Naive thymus-derived CD8-positive, alpha-beta T cell (primary cell): ENCODE measurements around the gene CHSY3. TPM values are rescaled to one million over a fixed set of nuclear protein-coding genes. Genes with fewer than 3 reads are reported as not detected.

Experiments used
- ATAC-seq, 2 donors: fragments of 150-1000 bp; cut with Tn5 transposase in 1 of 2; sonication (Bioruptor Pico), chemical (Tn5 transposase) in 1 of 2; 1 replicate in 1 of 2; 2 replicates in 1 of 2; pipeline ENCODE4 v1.10.0; 2021; ENCODE audit warnings: mild to moderate bottlenecking in 2 of 2, moderate library complexity in 2 of 2
- POLR2A ChIA-PET: fragments of 350-600 bp; sonication (Branson Sonifier 250); formaldehyde crosslinking; loops from one replicate; lab custom pipeline; 2021; ENCODE audit warnings: antibody characterized with exemption; lab: Charles Lee
- DNase-seq, 10 donors: peaks; one replicate each; pipeline versions ENCODE4 v3.0.0 to v3.0.0-alpha.2; 2020 to 2022
- H3K27ac Mint-ChIP-seq, 10 donors: one replicate each; pipeline ENCODE4 v1.8.0; 2020 to 2022; ENCODE audit warnings: mild to moderate bottlenecking in 10 of 10, mixed read lengths in 10 of 10, moderate library complexity in 4 of 10, inconsistent platforms in 1 of 10
- H3K27me3 Mint-ChIP-seq, 5 donors: one replicate each; pipeline ENCODE4 v1.8.0; 2021 to 2022; ENCODE audit warnings: mixed read lengths in 5 of 5
- H3K36me3 Mint-ChIP-seq, 3 donors: one replicate each; pipeline ENCODE4 v1.8.0; 2020 to 2022; ENCODE audit warnings: mixed read lengths in 3 of 3, mild to moderate bottlenecking in 2 of 3, inconsistent platforms in 1 of 3
- H3K4me1 Mint-ChIP-seq, 4 donors: one replicate each; pipeline ENCODE4 v1.8.0; 2021 to 2022; ENCODE audit warnings: mixed read lengths in 4 of 4
- H3K4me3 Mint-ChIP-seq, 10 donors: one replicate each; pipeline ENCODE4 v1.8.0; 2020 to 2022; ENCODE audit warnings: mild to moderate bottlenecking in 10 of 10, mixed read lengths in 10 of 10, moderate library complexity in 6 of 10, inconsistent platforms in 1 of 10
- H3K9me3 Mint-ChIP-seq, 9 donors: one replicate each; pipeline ENCODE4 v1.8.0; 2020 to 2022; ENCODE audit warnings: mixed read lengths in 9 of 9, mild to moderate bottlenecking in 3 of 9, inconsistent platforms in 1 of 9, moderate library complexity in 1 of 9
- polyA plus RNA-seq, 3 donors: library from polyadenylated mRNA; unstranded; fragments of 300-500 nt; fragmentation: Illumina TruSeq; gene quantifications; one replicate each; pipeline ENCODE4 v1.2.3, GENCODE V29; 2021
- total RNA-seq, 8 experiments: library from RNA in 2 of 8; stranded (reverse) in 2 of 8; gene quantifications; one replicate each; pipeline ENCODE4 v1.2.3 and lab custom pipeline; 2021 to 2026

CHSY3 gene
- total and polyA plus RNA-seq, 5 experiments from 2014 or later, result 0.31 TPM; not detected in 4

- no peak for ATAC-seq
- H3K4me3 Mint-ChIP-seq, result no peak overlapping the region
- DNase-seq, result no peak
- POLR2A ChIA-PET, result no interaction called here
- peaks cover 0 to 4% (median 3%) of the 10 kb centered on the region in 9 donors for H3K9me3 Mint-ChIP-seq
- no peak overlapping the region for H3K27ac Mint-ChIP-seq
- peaks cover 0 to 7% (median 0%) of the 10 kb centered on the region in 5 donors for H3K27me3 Mint-ChIP-seq
- H3K4me1 Mint-ChIP-seq, result no peaks in the 10 kb centered on the region
- H3K36me3 Mint-ChIP-seq, result no peaks in the 10 kb centered on the region
These were observed 323.4 kb downstream of the CHSY3 start for GRCh38 chr5:130227699-130228098.

- POLR2A ChIA-PET, result no interaction called here
- Mint-ChIP-seq H3K27me3 (peaks cover 0 to 7% (median 5%) of the 10 kb centered on the region in 5 donors), H3K9me3 (peaks cover 0 to 14% (median 5%) of the 10 kb centered on the region in 9 donors), H3K36me3 (peaks cover 0 to 6% (median 0%) of the 10 kb centered on the region in 3 donors), H3K4me1 (no peaks in the 10 kb centered on the region), H3K27ac (no peak overlapping the region), H3K4me3 (no peak overlapping the region)
- ATAC-seq (no peak), DNase-seq (no peak)
These were observed 327.5 kb downstream of the CHSY3 start for GRCh38 chr5:130231786-130232185.

- POLR2A ChIA-PET, result no interaction called here
- Mint-ChIP-seq H3K27ac (no peak overlapping the region), H3K4me3 (no peak overlapping the region)
These were observed 330.6 kb downstream of the CHSY3 start for GRCh38 chr5:130234816-130235215.

More at GRCh38 chr5:130234816-130235215, 330.6 kb downstream of the CHSY3 start:
- peaks cover 0 to 14% (median 2%) of the 10 kb centered on the region in 9 donors for H3K9me3 Mint-ChIP-seq
- no peak for ATAC-seq
- H3K27me3 Mint-ChIP-seq, result peaks cover 0 to 7% (median 5%) of the 10 kb centered on the region in 5 donors
- H3K36me3 Mint-ChIP-seq, result peaks cover 0 to 6% (median 0%) of the 10 kb centered on the region in 3 donors
- no peak for DNase-seq
- H3K4me1 Mint-ChIP-seq, result no peaks in the 10 kb centered on the region

Other genes starting within 250 kb of the CHSY3 start
- not detected for gene MINAR2, start 156.4 kb upstream of the CHSY3 start, total RNA-seq
- gene MINAR2, start 156.4 kb upstream of the CHSY3 start, polyA plus RNA-seq, result not detected